Mammary epithelial cell (primary cell): ENCODE measurements around the gene EHMT1.

Experiments
- EZH2 ChIP-seq: IDR thresholded peaks from 2 replicates; pipeline ENCODE4 v1.6.1; 2012; ENCODE audit warnings: low read length, inconsistent platforms, borderline replicate concordance
- TF ChIP-seq, protein P1 (sequence below), 2 donors: IDR thresholded peaks in 1 of 2; conservative IDR thresholded peaks in 1 of 2; 2 replicates each; pipeline ENCODE4 v1.5.1; 2011 to 2012; ENCODE audit warnings: inconsistent platforms in 2 of 2, low read length in 2 of 2, mild to moderate bottlenecking in 2 of 2, control low read depth in 1 of 2, low read depth in 1 of 2; ENCODE audit not compliant: insufficient read depth in 1 of 2; ENCODE audit errors: extremely low read depth in 1 of 2

DNA sequence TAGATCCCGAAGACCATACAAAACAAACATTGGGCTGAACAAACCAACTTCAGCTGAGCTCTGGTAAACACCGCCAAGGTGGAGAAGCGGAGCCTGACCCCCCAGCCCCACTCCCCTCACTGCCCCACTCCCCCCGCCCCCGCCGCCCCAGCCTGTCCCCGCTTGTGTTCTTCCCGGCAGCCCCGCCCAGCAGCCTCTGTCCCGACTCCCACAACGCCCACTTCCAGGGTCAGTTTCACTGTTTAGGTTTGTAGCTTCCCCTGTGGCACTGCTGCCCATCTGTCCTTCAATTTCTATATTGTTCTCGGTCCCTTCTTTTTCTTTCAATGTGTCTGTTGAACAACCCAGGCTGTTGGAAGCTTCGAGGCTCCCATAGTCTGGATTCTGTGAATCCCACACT lies 146.7 kb downstream of the EHMT1 start:
- TF ChIP-seq, protein P1, sequence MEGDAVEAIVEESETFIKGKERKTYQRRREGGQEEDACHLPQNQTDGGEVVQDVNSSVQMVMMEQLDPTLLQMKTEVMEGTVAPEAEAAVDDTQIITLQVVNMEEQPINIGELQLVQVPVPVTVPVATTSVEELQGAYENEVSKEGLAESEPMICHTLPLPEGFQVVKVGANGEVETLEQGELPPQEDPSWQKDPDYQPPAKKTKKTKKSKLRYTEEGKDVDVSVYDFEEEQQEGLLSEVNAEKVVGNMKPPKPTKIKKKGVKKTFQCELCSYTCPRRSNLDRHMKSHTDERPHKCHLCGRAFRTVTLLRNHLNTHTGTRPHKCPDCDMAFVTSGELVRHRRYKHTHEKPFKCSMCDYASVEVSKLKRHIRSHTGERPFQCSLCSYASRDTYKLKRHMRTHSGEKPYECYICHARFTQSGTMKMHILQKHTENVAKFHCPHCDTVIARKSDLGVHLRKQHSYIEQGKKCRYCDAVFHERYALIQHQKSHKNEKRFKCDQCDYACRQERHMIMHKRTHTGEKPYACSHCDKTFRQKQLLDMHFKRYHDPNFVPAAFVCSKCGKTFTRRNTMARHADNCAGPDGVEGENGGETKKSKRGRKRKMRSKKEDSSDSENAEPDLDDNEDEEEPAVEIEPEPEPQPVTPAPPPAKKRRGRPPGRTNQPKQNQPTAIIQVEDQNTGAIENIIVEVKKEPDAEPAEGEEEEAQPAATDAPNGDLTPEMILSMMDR (conservative IDR thresholded peaks at IDR 0.05 in 1 of 2, IDR thresholded peaks at IDR 0.05 in 1 of 2; ENCODE audit: extremely low read depth in 1 of 2, insufficient read depth in 1 of 2, low read depth in 1 of 2, low read length in 2 of 2): no peak
- TF ChIP-seq EZH2: no peak
